Mucosa of descending colon (tissue), 3 donors: ENCODE measurements around the gene PPM1N. TPM values are rescaled to one million over a fixed set of nuclear protein-coding genes. Genes with fewer than 3 reads are reported as not detected.
A peak's percentile ranks its signal among the peaks of the same experiment; 100 is the strongest.

Experiments
- ATAC-seq: fragments of 200-7000 bp; cut with Tn5 transposase; one replicate; pipeline ENCODE4 v1.9.1; 2020; ENCODE audit warnings: mild to moderate bottlenecking, moderate library complexity
- DNase-seq, 3 donors: peaks; one replicate each; pipeline ENCODE4 v3.0.0-alpha.2; 2020
- H3K36me3 ChIP-seq: fragments of 200-600 bp; one replicate; pipeline ENCODE4 v1.8.0; 2021; ENCODE audit warnings: low read depth, mild to moderate bottlenecking
- H3K4me1 ChIP-seq: fragments of 200-600 bp; one replicate; pipeline ENCODE4 v1.8.0; 2021; ENCODE audit warnings: low read depth, mild to moderate bottlenecking
- H3K4me3 ChIP-seq: fragments of 200-600 bp; one replicate; pipeline ENCODE4 v1.8.0; 2021; ENCODE audit warnings: mild to moderate bottlenecking
- H3K9me3 ChIP-seq: fragments of 200-600 bp; one replicate; pipeline ENCODE4 v1.8.0; 2021; ENCODE audit warnings: mild to moderate bottlenecking
- intact Hi-C, 2 donors: fragments of 100-400 bp; cut with DNase I in 1 of 2; cut with micrococcal nuclease in 1 of 2; formaldehyde crosslinking; loops; one replicate each; pipeline versions ENCODE4 v1.11.0 to v1.11.1; 2022; cut with DNase I, micrococcal nuclease
- total RNA-seq, 3 donors: library from RNA; stranded (reverse); fragmentation: NEBNext Ultra II Directional in 2 of 3; extraction: Animal tissue kit (Norgen Biotek cat#: 25700) in 2 of 3; gene quantifications; one replicate each; pipeline versions ENCODE4 v1.2.1 to v1.2.4, GENCODE V29; 2021 to 2023
- TF ChIP-seq, protein P1 (sequence below): fragments of 200-600 bp; IDR thresholded peaks from one replicate; pipeline ENCODE4 v1.8.0; 2022; ENCODE audit warnings: antibody characterized with exemption, mild to moderate bottlenecking
- donor health status: DM: no; HTN: no; CAD: no; lungs with moderate emphysema.
- donor health status: DM: no; HTN: no; CAD: no.
- donor health status: DM: no; HTN: yes; CAD: no.

Gene PPM1N
- total RNA-seq, 3 donors from 2014 or later = 0.43 to 1.3 (median 0.87) TPM

DNA sequence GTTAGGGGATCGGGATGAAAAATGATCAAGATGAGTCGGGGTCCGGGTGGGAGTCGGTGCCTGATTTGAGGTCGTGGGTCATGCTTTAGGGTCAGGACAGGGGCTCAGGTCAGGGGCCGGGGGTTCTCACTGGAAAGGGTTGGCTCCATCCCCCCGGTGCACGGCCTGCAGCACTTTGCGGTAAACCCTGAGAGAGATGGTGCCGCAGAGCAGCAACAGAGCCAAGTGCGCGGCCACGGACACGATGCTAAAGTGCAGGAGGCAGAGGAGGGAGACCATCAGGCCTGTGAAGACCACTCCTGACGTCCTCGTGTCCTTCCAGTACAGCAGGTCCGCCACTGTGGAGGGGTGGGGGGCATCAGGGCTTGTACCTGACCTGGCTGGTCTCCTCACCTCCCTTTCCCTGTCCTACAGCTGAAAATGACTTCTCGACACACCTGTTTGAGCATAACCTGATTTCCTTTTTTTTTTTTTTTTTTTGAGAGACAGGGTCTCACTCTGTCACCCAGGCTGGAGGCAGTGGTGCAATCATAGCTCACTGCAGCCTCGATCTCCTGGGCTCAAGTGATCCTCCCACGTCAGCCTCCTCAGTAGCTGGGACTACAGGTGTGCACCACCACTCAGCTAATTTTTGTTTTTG, 8.9 kb upstream of the PPM1N start:
- TF ChIP-seq, protein P1, sequence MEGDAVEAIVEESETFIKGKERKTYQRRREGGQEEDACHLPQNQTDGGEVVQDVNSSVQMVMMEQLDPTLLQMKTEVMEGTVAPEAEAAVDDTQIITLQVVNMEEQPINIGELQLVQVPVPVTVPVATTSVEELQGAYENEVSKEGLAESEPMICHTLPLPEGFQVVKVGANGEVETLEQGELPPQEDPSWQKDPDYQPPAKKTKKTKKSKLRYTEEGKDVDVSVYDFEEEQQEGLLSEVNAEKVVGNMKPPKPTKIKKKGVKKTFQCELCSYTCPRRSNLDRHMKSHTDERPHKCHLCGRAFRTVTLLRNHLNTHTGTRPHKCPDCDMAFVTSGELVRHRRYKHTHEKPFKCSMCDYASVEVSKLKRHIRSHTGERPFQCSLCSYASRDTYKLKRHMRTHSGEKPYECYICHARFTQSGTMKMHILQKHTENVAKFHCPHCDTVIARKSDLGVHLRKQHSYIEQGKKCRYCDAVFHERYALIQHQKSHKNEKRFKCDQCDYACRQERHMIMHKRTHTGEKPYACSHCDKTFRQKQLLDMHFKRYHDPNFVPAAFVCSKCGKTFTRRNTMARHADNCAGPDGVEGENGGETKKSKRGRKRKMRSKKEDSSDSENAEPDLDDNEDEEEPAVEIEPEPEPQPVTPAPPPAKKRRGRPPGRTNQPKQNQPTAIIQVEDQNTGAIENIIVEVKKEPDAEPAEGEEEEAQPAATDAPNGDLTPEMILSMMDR = no peak
- no peak for ATAC-seq

DNA sequence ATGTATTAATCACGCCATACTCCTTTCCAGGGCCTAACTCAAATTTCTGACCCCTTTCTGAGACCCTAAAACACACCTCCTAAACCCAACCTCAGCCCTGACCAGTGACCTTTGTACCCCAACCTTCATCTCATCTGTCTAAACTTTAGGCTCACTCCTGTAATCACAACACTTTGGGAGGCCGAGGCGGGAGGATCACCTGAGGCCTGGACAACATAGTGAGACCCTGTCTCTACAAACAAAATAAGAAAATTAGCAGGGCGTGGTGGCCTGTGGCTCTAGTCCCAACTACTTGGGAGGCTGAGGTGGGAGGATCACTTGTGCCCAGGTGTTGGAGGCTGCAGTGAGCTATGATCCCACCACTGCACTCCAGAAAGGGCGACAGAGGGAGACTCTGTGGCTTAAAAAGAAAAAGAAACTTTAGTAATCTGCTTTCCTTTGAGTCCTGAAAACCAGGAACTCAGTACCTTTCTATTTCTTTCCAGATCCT, 6.1 kb upstream of the PPM1N start:
- intact Hi-C loops = no loop called here
- DNase-seq = no peak

More for the DNA sequence above, 8.9 kb upstream of the PPM1N start:
- DNase-seq = peak in 1 of 3 donors; percentile 49
- Histone ChIP-seq H3K9me3 (no peaks in the 10 kb centered on the region), H3K36me3 (no peaks in the 10 kb centered on the region), H3K4me1 (peaks cover 16% of the 10 kb centered on the region), H3K4me3 (no peak overlapping the region)
- intact Hi-C loops = no loop called here

DNA sequence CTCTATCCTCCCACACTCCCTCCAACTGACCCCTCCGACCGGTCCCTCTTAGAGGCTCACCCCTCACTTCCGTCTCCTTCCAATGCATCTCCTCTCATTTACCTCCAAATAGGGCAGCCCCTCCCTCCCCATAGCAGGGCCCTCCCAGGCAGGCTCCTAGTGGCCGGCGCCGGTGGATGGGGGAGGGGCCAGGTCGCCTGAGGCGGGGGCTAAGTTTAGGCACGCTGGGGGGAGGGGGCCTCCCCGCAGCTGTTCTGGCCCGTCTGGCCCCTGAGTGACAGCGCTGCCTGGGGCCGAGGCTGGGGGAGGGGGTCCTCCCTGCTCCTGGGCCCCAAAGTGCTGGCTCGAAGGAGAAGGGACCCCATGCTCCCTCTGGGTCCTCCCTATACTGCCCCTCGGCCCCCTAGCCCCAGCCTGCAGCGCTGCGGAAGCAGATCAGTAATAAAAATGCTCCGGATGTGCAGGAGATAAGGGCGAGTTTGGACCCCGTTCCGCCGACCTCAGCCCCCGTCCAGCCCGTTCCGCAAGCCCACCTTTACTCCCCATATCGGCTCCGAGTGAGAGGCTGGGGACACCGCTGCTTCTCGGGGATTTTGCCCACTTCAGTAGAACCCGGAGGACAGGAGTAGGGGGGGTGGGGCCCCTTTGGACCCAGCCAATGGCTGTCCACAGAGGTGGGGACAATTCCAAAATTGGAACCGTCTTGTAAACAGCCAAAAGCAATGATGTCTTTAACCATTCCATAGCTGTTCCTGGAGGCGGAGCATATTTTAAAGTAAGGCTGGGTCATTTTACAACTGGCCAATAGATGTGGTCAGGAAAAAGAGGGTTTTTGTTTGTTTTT, 5.4 kb upstream of the PPM1N start:
- TF ChIP-seq, protein P1 = no peak
- H3K9me3 ChIP-seq = no peaks in the 10 kb centered on the region
- H3K4me3 ChIP-seq = no peak overlapping the region
- peaks cover 22% of the 10 kb centered on the region for H3K4me1 ChIP-seq
- no peaks in the 10 kb centered on the region for H3K36me3 ChIP-seq
- ATAC-seq = peak; percentile 4
- intact Hi-C loops = no loop called here
- peak; percentile 56 to 57 (median 57) for DNase-seq

More for the DNA sequence above, 6.1 kb upstream of the PPM1N start:
- no peak for ATAC-seq
- Histone ChIP-seq H3K9me3 (no peaks in the 10 kb centered on the region), H3K4me1 (peaks cover 15% of the 10 kb centered on the region), H3K4me3 (no peak overlapping the region), H3K36me3 (no peaks in the 10 kb centered on the region)
- TF ChIP-seq, protein P1 = no peak

DNA sequence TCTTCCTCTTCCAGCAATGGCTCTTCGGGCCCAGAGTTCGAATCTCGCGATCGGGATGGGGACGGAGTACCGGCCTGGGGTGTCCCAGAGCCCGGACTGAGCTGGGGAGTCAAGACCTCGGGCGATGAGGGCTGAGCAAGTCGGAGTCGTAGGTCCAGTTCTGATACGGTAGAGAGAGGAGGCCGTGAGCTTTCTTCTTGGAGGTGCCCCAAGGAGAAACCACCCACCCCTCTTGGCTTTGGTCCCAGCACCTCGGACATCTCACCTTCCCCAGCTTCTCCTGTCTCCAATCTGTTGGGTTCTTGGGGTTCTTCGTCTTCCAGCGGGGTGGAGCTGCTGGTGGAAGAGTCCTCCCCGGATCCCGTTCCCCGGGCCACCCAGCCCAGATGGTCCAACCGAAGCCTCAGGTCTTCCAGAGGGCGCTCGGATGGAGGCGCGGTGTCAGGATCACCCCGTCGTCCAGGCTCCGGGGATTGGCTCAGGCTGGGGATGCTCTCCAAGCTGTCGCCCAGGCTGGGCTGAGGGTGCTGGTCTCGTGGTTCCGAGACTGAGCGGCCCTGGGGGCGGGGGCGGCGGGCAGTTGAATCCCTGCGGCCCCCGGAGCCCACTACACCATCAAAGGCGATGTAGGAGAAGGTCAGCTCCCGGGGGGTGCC, 3.9 kb upstream of the PPM1N start:
- H3K4me1 ChIP-seq = peaks cover 37% of the 10 kb centered on the region
- DNase-seq (peak in 1 of 3 donors; percentile 59), ATAC-seq (no peak)
- TF ChIP-seq, protein P1 = no peak
- H3K4me3 ChIP-seq = no peak overlapping the region
- no peaks in the 10 kb centered on the region for H3K9me3 ChIP-seq
- no peaks in the 10 kb centered on the region for H3K36me3 ChIP-seq
- intact Hi-C loops = no loop called here

DNA sequence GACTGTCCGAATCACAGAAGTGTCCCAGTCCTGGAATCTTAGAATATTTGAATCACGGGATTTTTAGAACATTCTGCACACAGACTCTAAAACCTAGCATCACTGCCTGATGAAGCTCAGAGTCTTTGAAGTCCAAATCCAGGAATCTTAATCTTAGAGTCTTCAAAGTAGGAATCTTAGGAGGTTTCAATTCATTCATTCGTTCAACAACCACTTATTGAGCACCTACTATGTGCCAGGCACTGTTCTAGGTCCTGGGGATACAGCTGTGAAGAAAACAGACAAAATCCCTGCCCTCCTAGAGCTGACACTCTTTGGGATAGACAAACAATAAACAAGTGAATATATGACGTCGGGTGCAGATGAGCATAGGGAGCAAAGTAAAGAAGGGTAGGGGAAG, 3.1 kb upstream of the PPM1N start:
- no peaks in the 10 kb centered on the region for H3K36me3 ChIP-seq
- peaks cover 37% of the 10 kb centered on the region for H3K4me1 ChIP-seq
- DNase-seq (no peak), ATAC-seq (no peak)
- intact Hi-C loops = no loop called here
- TF ChIP-seq, protein P1 = no peak
- H3K9me3 ChIP-seq = no peaks in the 10 kb centered on the region
- no peak overlapping the region for H3K4me3 ChIP-seq
